Measurements from ENCODE around the gene ATF6.

DNA sequence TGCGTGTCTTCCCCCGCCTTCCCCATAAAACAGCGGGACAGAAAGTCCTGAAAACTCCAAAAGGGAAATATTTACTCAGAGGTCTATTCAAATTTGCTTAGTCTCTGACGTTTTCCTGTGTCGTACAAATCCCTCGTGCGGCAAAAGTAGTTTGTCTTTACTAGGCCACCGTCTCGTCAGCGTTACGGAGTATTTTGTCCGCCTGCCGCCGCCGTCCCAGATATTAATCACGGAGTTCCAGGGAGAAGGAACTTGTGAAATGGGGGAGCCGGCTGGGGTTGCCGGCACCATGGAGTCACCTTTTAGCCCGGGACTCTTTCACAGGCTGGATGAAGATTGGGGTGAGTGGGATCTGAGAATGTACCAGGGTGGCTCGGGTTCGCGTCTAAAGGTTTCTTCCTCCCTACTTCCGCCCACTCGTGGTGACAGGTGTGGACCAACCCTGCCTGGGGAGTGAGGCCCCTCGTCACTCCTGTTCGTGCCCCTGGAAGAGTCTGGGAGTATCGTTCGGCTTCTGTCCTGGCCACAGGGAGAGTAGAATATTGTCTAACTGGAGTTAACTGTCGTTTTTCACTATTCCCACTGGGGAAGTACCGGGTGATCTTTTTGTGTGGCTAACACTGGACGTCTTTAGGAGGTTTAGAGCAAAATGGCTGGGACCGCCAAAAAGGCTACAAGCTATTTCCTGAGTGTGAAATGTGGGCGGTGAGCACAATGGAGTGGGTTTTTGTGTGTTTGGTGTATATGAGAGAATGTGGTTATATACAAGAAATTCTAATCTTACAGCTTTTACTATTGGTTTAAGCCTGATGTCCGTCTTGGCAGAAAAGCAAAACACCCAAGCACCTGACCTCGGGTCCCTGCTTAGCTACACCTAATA is at the start of gene ATF6:
- TF ChIP-seq, protein P1, sequence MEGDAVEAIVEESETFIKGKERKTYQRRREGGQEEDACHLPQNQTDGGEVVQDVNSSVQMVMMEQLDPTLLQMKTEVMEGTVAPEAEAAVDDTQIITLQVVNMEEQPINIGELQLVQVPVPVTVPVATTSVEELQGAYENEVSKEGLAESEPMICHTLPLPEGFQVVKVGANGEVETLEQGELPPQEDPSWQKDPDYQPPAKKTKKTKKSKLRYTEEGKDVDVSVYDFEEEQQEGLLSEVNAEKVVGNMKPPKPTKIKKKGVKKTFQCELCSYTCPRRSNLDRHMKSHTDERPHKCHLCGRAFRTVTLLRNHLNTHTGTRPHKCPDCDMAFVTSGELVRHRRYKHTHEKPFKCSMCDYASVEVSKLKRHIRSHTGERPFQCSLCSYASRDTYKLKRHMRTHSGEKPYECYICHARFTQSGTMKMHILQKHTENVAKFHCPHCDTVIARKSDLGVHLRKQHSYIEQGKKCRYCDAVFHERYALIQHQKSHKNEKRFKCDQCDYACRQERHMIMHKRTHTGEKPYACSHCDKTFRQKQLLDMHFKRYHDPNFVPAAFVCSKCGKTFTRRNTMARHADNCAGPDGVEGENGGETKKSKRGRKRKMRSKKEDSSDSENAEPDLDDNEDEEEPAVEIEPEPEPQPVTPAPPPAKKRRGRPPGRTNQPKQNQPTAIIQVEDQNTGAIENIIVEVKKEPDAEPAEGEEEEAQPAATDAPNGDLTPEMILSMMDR (IDR thresholded peaks at IDR 0.05) = peak in 2 of 6 experiments; percentile 16 to 25
- peak in 3 of 4 donors; percentile 27 to 80 (median 80) for TF ChIP-seq POLR2A (IDR thresholded peaks at IDR 0.05)
